Measurements from ENCODE around the gene PANX1.

GRCh38 chr11:94134651-94135512 is 6.2 kb downstream of the PANX1 start:
- no peak for TF ChIP-seq CTCF (IDR thresholded peaks at IDR 0.05; ENCODE audit: insufficient read depth, low read length, poor library complexity, severe bottlenecking)
- no peak for TF ChIP-seq EZH2phosphoT487 (conservative IDR thresholded peaks at IDR 0.05; ENCODE audit: low read length)

Data from SU-DHL-6 (cell line).